Measurements from ENCODE around the gene PRTFDC1. TPM values are rescaled to one million over a fixed set of nuclear protein-coding genes. Genes with fewer than 3 reads are reported as not detected.

PRTFDC1 gene, protein sequence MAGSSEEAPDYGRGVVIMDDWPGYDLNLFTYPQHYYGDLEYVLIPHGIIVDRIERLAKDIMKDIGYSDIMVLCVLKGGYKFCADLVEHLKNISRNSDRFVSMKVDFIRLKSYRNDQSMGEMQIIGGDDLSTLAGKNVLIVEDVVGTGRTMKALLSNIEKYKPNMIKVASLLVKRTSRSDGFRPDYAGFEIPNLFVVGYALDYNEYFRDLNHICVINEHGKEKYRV
- total RNA-seq (9.1 TPM), polyA plus RNA-seq (6.1 TPM)
- long read RNA-seq, donor 1 = 0 reads
- long read RNA-seq, donor 2 = 0 reads
- long read RNA-seq, donor 3 = 0 reads
- long read RNA-seq, donor 4 = 0 reads
- long read RNA-seq, donor 5, partial matches to known transcripts = 0 of 11 reads
- long read RNA-seq, donor 5, other reads (novel, unspliced or antisense) = 9 of 11 reads
- long read RNA-seq, donor 6 = 0 reads
- long read RNA-seq, donor 7 = 0 reads
- long read RNA-seq, donor 8 = 0 reads
- long read RNA-seq, donor 9, partial matches to known transcripts = 0 of 1 reads
- long read RNA-seq, donor 9, other reads (novel, unspliced or antisense) = 0 of 1 reads
- long read RNA-seq, donor 10 = 0 reads

DNA sequence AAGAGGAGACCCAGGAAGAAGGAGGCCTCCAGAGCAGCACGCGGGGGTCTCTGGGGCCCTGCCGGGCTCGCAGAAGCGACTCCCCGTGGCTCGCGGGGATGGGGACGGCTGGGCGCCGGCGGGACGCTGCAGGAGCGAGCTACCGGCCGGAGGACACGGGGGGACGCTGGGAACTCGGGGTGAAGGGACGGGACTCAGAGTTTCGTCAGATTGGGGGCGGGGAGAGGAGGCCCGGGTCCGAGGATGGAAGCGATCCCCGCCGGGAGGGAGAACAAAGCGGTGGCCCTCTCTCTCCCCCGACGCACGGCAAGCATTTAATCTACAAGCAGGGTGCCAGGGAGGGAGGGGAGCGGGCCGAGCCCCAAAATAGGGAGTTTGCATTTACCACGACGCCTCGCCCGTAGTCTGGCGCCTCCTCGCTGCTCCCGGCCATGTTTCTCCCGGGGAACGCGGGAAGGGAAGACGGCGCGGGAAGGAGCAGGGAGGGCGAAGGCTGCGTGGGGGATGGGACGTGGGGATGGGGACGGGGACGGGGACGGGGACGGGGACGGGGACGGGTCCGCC lies at the start of gene PRTFDC1:
PRTFDC1 (minus strand) TSS at position 464 of the 564 bp plus-strand sequence; CDS start at position 433, 31 bp downstream.
- peaks cover 0 to 10% of the 10 kb centered on the region in 2 donors for H3K27me3 ChIP-seq (ENCODE audit: control insufficient read depth in 2 of 2, insufficient read depth in 1 of 2, low read length in 1 of 2)
- peaks cover 6 to 18% of the 10 kb centered on the region in 2 donors for H3K4me1 ChIP-seq (ENCODE audit: control insufficient read depth in 2 of 2, insufficient read depth in 2 of 2, low read length in 2 of 2)
- peak within 1 kb of the TSS; percentile 64 to 77 for H3K27ac ChIP-seq (ENCODE audit: low read depth in 1 of 2, low read length in 1 of 2)
- peak within 1 kb of the TSS; percentile 56 to 70 for H3K4me3 ChIP-seq (ENCODE audit: low read length in 2 of 2)
- DNase-seq (ENCODE audit: low read depth in 6 of 9, low spot score in 9 of 9) = peak in 4 of 9 donors; percentile 8 to 45 (median 28)
- no peaks in the 10 kb centered on the region for H3K9me3 ChIP-seq (ENCODE audit: control insufficient read depth in 2 of 2, insufficient read depth in 1 of 2, low read length in 1 of 2)
- WGBS = 2% methylated on average over 56 of the region's 56 CpGs
- no peaks in the 10 kb centered on the region for H3K36me3 ChIP-seq (ENCODE audit: control insufficient read depth in 2 of 2, insufficient read depth in 2 of 2, low read length in 1 of 2)

DNA sequence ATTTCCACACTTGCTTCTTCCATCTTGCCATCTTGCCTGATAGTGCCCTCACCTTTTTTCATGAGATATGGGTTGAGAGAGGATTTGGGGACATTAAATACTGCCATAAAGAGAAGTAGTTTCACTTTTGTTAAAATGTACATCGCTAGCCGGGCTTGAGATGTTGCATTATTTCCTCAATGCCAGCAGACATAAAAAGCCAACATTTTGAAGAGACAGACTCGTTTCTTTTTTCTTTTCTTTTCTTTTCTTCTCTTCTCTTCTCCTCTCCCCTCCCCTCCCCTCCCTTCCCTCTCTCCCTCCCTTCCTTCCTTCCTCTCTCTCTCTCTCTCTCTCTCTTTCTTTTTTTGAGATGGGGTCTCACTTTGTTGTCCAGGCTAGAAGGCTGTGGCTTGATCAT lies 45.6 kb upstream of the PRTFDC1 start:
- no peak overlapping the region for H3K4me3 ChIP-seq (ENCODE audit: low read length in 2 of 2)
- no peak for DNase-seq (ENCODE audit: low read depth in 6 of 9, low spot score in 9 of 9)
- WGBS = 92% methylated on average over 3 of the region's 3 CpGs
- H3K4me1 ChIP-seq (ENCODE audit: control insufficient read depth in 2 of 2, insufficient read depth in 2 of 2, low read length in 2 of 2) = no peaks in the 10 kb centered on the region
- H3K27me3 ChIP-seq (ENCODE audit: control insufficient read depth in 2 of 2, insufficient read depth in 1 of 2, low read length in 1 of 2) = no peaks in the 10 kb centered on the region
- no peaks in the 10 kb centered on the region for H3K36me3 ChIP-seq (ENCODE audit: control insufficient read depth in 2 of 2, insufficient read depth in 2 of 2, low read length in 1 of 2)
- no peaks in the 10 kb centered on the region for H3K9me3 ChIP-seq (ENCODE audit: control insufficient read depth in 2 of 2, insufficient read depth in 1 of 2, low read length in 1 of 2)
- H3K27ac ChIP-seq (ENCODE audit: low read depth in 1 of 2, low read length in 1 of 2) = no peak overlapping the region

DNA sequence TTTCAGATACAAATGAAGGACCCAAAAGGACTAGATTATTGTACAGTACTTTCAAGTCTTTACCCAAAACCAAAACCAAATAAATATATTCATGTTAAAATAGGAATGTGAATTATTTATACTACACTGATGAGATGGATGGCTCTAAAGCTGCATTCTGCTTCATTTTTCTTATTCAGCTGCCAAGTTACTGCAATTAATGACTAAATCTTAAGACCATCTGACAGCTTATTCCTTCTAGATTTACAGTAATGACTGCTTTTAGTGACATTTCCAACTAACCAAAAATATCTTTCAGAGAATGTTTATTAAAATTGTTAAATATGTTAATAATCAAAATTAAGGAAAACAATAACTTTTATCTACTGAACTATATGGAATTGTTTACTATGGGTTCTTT lies 42.7 kb upstream of the PRTFDC1 start:
- Histone ChIP-seq H3K27ac (ENCODE audit: low read depth in 1 of 2, low read length in 1 of 2) (no peak overlapping the region), H3K9me3 (ENCODE audit: control insufficient read depth in 2 of 2, insufficient read depth in 1 of 2, low read length in 1 of 2) (no peaks in the 10 kb centered on the region), H3K27me3 (ENCODE audit: control insufficient read depth in 2 of 2, insufficient read depth in 1 of 2, low read length in 1 of 2) (no peaks in the 10 kb centered on the region), H3K4me3 (ENCODE audit: low read length in 2 of 2) (no peak overlapping the region), H3K4me1 (ENCODE audit: control insufficient read depth in 2 of 2, insufficient read depth in 2 of 2, low read length in 2 of 2) (no peaks in the 10 kb centered on the region), H3K36me3 (ENCODE audit: control insufficient read depth in 2 of 2, insufficient read depth in 2 of 2, low read length in 1 of 2) (no peaks in the 10 kb centered on the region)
- no peak for DNase-seq (ENCODE audit: low read depth in 6 of 9, low spot score in 9 of 9)

DNA sequence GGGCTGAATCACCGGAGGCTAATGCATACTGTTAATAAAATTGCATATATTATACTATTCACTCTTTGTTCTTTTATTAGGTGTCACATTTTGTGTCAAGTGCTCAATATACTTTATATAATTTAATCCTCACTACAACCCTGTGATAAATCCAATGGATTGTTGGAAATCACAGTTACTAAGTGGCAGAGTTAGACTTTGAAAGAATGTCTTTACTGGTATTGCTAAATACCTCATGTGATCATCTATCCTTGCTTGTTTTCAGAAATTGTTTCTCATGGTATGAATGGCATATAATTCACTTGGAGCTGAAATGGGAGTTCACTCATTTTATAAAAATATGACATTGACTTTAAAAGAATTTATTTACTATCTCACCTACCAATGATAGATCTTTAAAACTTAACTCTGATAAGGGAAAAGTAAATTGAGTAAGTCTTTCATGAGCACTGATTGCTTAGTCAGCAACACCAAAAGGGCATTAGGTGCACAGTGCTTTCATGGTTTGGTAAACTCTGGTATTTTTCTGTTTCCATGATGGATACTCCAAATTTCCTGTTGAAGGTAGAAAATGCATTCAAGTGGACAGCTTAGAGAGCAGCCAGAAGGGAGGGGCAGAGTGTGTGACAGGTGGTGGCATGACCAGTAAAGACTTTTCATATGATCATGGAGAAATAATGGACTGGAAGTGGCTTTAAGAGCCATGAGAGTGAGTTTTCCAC lies 41.0 kb upstream of the PRTFDC1 start:
- Histone ChIP-seq H3K4me1 (ENCODE audit: control insufficient read depth in 2 of 2, insufficient read depth in 2 of 2, low read length in 2 of 2) (peaks cover 0 to 4% of the 10 kb centered on the region in 2 donors), H3K27me3 (ENCODE audit: control insufficient read depth in 2 of 2, insufficient read depth in 1 of 2, low read length in 1 of 2) (no peaks in the 10 kb centered on the region), H3K36me3 (ENCODE audit: control insufficient read depth in 2 of 2, insufficient read depth in 2 of 2, low read length in 1 of 2) (no peaks in the 10 kb centered on the region), H3K27ac (ENCODE audit: low read depth in 1 of 2, low read length in 1 of 2) (no peak overlapping the region), H3K9me3 (ENCODE audit: control insufficient read depth in 2 of 2, insufficient read depth in 1 of 2, low read length in 1 of 2) (no peaks in the 10 kb centered on the region), H3K4me3 (ENCODE audit: low read length in 2 of 2) (no peak overlapping the region)
- 97% methylated on average over 1 of the region's 1 CpG for WGBS
- DNase-seq (ENCODE audit: low read depth in 6 of 9, low spot score in 9 of 9) = no peak

DNA sequence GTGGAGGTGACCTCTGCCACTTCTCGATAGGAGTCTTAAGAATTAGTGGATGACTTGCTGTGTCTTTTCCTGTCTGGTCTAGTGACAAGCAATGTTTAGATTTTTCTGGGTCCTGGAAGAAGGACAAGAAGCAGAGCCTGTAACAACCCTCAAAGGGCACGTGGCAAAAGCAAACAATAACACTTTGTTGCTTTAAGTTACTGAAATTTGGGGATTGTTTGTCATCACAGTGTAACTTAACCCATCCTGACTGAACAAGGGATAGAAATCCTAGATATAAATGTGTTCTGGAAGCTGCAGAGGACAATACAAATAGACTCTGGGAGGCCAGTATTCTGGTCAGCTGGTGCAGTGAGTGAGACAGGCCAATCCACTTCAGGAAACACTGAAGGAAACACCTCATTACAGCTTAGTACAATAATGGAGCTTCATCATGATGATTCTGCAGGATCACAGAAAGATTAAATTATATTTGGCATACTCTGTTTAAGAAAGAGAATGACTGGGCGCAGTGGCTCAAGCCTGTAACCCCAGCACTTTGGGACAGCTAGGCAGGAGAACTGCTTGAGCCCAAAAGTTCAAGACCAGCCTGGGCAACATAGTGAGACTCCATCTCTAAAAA lies 40.2 kb upstream of the PRTFDC1 start:
- no peak for DNase-seq (ENCODE audit: low read depth in 6 of 9, low spot score in 9 of 9)
- Histone ChIP-seq H3K36me3 (ENCODE audit: control insufficient read depth in 2 of 2, insufficient read depth in 2 of 2, low read length in 1 of 2) (no peaks in the 10 kb centered on the region), H3K4me1 (ENCODE audit: control insufficient read depth in 2 of 2, insufficient read depth in 2 of 2, low read length in 2 of 2) (peaks cover 0 to 4% of the 10 kb centered on the region in 2 donors), H3K27ac (ENCODE audit: low read depth in 1 of 2, low read length in 1 of 2) (no peak overlapping the region), H3K9me3 (ENCODE audit: control insufficient read depth in 2 of 2, insufficient read depth in 1 of 2, low read length in 1 of 2) (no peaks in the 10 kb centered on the region), H3K27me3 (ENCODE audit: control insufficient read depth in 2 of 2, insufficient read depth in 1 of 2, low read length in 1 of 2) (no peaks in the 10 kb centered on the region), H3K4me3 (ENCODE audit: low read length in 2 of 2) (no peak overlapping the region)
- WGBS = 93% methylated on average over 3 of the region's 3 CpGs

DNA sequence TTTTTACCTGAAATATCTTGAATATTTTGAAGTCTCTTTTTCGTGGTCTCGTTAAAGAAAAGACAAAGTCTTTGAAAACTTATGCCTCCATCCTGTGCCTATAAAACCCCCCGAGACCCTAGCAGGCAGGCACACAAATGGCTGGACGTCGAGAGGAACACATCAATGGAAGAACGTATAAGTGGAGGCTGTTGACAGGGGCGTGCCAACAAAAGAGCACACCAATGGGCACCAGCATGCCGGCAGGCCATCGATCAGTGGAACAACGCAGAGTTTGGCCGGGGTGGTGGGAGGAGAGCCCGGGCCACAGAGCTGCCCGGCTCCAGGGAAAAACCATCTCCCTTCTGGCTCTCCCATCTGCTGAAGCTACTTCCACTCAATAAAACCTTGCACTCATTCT lies 38.9 kb upstream of the PRTFDC1 start:
- no peak overlapping the region for H3K27ac ChIP-seq (ENCODE audit: low read depth in 1 of 2, low read length in 1 of 2)
- no peaks in the 10 kb centered on the region for H3K9me3 ChIP-seq (ENCODE audit: control insufficient read depth in 2 of 2, insufficient read depth in 1 of 2, low read length in 1 of 2)
- no peak overlapping the region for H3K4me3 ChIP-seq (ENCODE audit: low read length in 2 of 2)
- H3K4me1 ChIP-seq (ENCODE audit: control insufficient read depth in 2 of 2, insufficient read depth in 2 of 2, low read length in 2 of 2) = peaks cover 0 to 4% of the 10 kb centered on the region in 2 donors
- WGBS = 96% methylated on average over 13 of the region's 13 CpGs
- no peaks in the 10 kb centered on the region for H3K27me3 ChIP-seq (ENCODE audit: control insufficient read depth in 2 of 2, insufficient read depth in 1 of 2, low read length in 1 of 2)
- H3K36me3 ChIP-seq (ENCODE audit: control insufficient read depth in 2 of 2, insufficient read depth in 2 of 2, low read length in 1 of 2) = no peaks in the 10 kb centered on the region
- no peak for DNase-seq (ENCODE audit: low read depth in 6 of 9, low spot score in 9 of 9)

DNA sequence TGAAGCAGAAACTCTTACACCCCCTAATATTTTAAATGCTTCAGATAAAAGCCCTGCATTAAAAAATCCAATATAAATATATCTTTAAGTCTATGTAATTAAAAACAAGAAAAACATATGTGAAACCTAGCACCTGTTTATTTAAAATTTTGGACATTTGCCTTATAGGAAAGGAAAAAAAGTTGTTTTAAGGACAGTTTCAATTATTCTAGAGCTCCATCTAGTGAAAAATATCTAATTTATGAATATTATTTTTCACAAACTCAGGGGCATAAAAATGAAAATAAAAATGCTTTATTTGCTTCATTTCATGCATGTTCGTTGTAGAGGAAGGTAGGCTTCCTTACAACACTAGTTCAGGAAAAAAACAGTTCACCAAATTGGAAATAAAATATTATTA lies 37.5 kb upstream of the PRTFDC1 start:
- 44% methylated on average over 1 of the region's 1 CpG for WGBS
- Histone ChIP-seq H3K27me3 (ENCODE audit: control insufficient read depth in 2 of 2, insufficient read depth in 1 of 2, low read length in 1 of 2) (no peaks in the 10 kb centered on the region), H3K4me3 (ENCODE audit: low read length in 2 of 2) (no peak overlapping the region), H3K36me3 (ENCODE audit: control insufficient read depth in 2 of 2, insufficient read depth in 2 of 2, low read length in 1 of 2) (no peaks in the 10 kb centered on the region), H3K27ac (ENCODE audit: low read depth in 1 of 2, low read length in 1 of 2) (no peak overlapping the region), H3K4me1 (ENCODE audit: control insufficient read depth in 2 of 2, insufficient read depth in 2 of 2, low read length in 2 of 2) (peaks cover 0 to 4% of the 10 kb centered on the region in 2 donors), H3K9me3 (ENCODE audit: control insufficient read depth in 2 of 2, insufficient read depth in 1 of 2, low read length in 1 of 2) (no peaks in the 10 kb centered on the region)
- DNase-seq (ENCODE audit: low read depth in 6 of 9, low spot score in 9 of 9) = no peak

DNA sequence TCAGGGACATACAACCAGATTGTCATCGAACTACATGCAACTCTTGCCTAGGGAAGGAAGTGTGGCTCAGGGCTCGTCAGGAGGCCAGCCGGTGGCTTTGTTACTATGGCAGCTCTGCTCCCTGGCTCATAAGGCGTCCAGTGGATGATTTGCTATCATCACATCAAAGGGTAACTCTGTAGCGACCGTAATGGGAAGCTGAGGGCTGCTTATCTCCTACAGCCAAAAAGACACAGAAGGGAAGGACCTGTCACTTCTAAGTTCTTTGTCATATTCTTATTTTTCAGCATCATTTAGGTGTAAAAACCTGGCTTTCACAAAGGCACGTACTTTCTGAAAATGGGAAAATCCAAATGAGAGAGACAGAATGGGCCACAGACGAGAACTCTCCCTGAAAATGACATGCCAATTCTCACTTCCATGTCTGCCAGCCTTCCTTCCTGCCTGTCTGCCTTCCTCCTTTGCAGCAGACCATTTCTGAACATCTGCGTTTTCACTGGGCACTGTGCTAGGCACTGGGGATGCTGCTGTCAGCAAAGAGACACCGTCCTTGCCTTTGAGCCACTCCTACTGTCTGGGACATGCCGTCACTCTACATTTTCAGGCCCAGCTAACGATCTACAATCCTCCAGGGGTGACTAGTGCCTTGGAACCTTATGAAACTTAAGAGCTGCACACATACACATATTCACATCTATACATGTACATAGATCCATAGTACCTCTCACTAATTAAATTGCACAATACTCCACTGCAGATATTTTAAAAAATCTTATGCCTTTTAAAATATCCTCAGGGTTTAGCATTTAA lies 36.6 kb upstream of the PRTFDC1 start:
- Histone ChIP-seq H3K36me3 (ENCODE audit: control insufficient read depth in 2 of 2, insufficient read depth in 2 of 2, low read length in 1 of 2) (no peaks in the 10 kb centered on the region), H3K27me3 (ENCODE audit: control insufficient read depth in 2 of 2, insufficient read depth in 1 of 2, low read length in 1 of 2) (no peaks in the 10 kb centered on the region), H3K27ac (ENCODE audit: low read depth in 1 of 2, low read length in 1 of 2) (no peak overlapping the region), H3K9me3 (ENCODE audit: control insufficient read depth in 2 of 2, insufficient read depth in 1 of 2, low read length in 1 of 2) (no peaks in the 10 kb centered on the region), H3K4me1 (ENCODE audit: control insufficient read depth in 2 of 2, insufficient read depth in 2 of 2, low read length in 2 of 2) (peaks cover 0 to 4% of the 10 kb centered on the region in 2 donors), H3K4me3 (ENCODE audit: low read length in 2 of 2) (no peak overlapping the region)
- 51% methylated on average over 12 of the region's 12 CpGs for WGBS
- DNase-seq (ENCODE audit: low read depth in 6 of 9, low spot score in 9 of 9) = no peak

Measured in thymus (tissue), 14 donors.